GM18508 (cell line): ENCODE data around the gene TMEM184C.
A peak's percentile ranks its signal among the peaks of the same experiment; 100 is the strongest.

Experiments used
- ATAC-seq: cut with Tn5 transposase; IDR thresholded peaks from one replicate; pipeline ENCODE4 v1.9.1; 2021; ENCODE audit warnings: moderate number of reproducible peaks; ENCODE audit not compliant: insufficient read depth, unreplicated experiment

Gene TMEM184C

GRCh38 chr4:147597561-147597960, 19.6 kb upstream of the TMEM184C start:
- ATAC-seq = no peak

DNA sequence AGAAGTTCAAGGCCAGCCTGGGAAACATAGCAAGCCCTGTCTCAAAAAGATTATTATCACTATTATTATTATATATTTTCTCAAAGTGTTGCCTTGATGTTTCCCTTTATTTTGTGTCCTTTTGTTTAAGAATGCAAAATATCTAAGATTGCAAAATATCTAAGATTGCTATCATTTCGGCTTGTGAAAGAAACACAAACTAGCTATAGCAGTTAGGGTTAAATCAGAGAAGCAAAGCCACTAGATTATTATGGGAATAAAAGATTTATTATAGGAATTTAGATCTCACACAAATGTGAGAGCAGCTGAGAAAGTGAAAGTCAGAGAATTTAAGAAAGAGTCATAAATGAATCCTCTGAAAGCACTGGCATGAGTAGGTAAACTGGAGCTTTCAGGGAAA, 18.0 kb upstream of the TMEM184C start:
- ATAC-seq = no peak

DNA sequence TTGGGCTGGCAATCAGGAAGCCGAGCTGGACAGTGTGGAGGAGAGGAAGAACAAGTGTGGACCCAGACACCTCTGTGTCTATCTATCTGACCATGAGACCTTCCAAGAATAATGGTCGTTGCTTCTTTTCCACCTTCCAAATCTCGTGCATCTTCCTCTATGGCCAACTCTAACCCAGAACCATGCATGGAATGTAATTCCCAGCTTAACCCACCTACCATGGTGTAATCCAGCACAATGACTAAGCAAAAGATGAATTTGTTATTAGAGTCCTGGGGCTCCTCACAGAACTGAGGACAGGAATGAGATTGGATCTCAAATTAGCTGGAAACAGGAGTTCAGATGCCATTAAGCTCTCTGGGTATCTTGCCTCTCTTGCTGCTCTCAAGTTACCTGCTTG, 17.4 kb upstream of the TMEM184C start:
- ATAC-seq = no peak

DNA sequence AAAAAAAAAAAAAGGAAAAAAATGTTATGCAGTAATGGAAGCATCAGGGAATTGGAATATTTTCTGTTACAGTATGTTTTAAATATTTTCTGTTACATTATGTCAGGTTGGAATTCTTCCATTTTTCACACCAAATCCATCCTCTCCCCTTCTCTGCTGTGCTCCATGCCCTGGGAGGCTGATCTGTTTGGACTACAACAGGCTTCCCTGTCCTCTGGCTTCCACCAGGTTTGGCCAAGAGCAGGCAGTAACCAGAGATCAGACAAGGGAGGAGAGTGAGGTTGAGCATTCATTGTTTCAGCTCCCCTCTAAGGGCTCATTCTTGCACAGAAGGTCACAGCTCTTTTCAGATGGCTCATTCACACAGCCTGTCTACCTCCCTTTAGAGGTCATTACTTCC, 11.7 kb upstream of the TMEM184C start:
- no peak for ATAC-seq

DNA sequence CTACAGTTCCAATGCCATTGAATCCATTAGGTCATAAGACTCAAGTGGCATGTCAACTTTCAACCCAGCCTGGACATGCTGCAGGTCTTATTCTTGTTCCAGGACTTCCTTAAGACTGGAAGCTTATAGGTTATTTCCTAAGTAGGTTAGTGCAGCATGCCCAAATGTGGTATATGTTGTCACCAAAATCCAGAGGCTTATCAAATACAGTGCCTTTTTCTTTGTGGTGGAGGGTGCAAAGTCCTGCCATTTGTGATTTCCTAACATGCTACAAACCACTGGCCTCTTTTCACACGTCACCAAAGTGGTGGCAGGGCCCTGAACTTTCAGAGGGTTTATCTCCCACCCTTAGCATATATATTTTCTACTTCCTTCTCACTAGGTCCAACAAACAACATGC, 9.7 kb upstream of the TMEM184C start:
- ATAC-seq = no peak

DNA sequence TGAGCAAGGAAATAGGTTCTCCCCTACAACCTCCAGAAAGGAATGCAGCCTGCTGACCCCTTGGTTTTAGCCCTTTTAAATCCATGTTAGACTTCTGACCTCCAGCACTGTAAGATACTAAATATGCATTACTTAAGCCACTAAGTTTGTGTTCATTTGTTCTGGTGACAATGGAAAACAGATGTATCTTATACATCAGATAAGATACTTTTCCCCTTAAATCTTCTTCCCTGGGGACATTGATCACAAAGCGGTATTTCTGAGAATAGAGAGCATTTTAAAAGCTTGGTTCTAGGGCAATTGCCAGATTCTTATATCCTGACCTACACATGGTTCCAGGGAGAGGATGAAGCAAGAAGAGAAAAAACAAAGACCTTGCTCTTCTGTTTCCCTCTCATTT, 6.5 kb upstream of the TMEM184C start:
- no peak for ATAC-seq

DNA sequence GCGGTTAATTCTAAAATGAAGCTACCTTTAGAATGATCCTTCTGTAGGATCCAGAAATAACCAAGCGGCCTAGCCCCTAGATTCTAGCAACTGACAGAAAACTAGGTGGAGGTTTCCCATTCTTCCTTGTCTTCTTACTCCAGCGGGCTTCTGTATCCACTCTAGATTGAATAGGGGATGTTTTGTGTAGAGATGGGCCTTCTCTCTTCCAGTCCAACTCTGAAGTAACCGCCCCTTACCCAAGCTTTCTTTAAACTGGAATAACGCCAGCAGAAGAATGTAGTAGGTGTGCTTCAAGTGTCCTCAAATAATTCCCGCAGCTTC, 386 bp upstream of the TMEM184C start:
- ATAC-seq = peak; percentile 1

DNA sequence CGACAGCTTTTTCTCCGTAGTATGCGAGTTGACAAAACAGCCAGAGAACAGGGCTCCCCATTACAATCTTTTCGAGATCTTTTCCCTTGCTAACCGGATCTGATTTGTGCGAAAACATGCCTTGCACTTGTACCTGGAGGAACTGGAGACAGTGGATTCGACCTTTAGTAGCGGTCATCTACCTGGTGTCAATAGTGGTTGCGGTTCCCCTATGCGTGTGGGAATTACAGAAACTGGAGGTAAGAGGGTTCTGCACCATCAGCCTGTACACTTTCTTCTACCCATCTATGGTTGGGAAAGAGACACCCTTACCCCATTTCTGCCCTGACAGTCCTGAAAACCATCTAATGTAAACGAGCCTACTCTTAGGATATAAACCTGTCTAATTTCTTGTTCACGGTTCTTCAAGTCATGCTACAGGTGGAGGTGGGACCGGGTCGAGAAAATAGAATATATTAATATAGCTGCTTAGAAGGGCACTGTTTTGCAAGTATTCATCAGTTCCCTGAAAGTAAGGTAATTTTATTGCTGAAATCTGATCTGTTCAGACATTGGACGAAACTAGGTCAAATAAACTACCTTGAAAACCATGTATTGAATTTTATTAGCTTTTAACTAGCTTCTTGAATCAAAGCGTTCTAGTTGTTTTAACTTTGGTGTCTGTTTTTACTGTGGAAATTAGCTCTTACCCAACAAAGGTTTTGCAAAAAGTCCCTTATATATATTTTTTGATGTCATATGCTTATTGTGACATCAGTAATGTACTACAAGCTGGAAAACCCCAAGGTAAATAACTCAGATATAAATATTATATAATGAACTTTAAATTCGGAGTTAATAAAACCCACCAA, 869 bp downstream of the TMEM184C start:
- peak; percentile 11 for ATAC-seq

DNA sequence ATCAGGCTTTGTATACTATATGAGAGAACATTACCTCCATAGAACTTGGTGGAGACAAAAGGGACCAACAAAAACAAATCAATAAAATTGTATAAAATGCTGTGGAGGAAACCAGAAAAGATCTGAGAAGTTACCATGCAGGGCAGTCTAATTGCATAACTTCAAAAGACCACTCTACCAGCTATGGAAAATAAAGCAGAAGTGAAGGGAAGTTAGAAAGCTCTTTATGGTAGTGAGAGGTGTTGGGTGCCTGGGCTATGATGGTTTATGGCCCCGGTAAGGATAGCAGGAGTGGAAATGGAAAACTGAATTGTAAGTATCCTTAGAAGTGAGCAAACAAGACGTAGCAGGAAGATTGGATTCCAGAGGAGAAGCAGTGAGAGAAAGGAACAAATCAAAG, 3.1 kb downstream of the TMEM184C start:
- ATAC-seq = no peak

- no peak for ATAC-seq
Measured at GRCh38 chr4:147625733-147626132, 8.5 kb downstream of the TMEM184C start.

- ATAC-seq = no peak
Measured at GRCh38 chr4:147626903-147627302, 9.7 kb downstream of the TMEM184C start.

DNA sequence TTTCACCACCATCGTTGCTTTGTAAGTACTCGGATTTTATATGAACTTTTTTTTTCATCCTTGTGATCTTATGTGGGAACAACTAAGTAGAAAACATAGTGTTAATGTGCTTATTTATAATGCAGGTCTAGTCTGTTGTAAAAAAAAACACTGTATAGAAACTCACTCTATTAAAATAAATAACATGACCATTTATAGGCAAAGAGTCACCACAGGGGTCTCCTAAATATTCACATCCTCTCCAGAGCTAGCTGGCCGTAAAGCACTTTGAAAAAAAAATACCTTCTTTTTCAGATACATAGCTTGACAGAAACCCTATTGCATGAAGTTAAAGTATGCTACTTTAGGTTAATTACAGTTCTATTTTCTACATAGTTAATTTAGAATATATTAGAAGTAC, 11.2 kb downstream of the TMEM184C start:
- no peak for ATAC-seq

DNA sequence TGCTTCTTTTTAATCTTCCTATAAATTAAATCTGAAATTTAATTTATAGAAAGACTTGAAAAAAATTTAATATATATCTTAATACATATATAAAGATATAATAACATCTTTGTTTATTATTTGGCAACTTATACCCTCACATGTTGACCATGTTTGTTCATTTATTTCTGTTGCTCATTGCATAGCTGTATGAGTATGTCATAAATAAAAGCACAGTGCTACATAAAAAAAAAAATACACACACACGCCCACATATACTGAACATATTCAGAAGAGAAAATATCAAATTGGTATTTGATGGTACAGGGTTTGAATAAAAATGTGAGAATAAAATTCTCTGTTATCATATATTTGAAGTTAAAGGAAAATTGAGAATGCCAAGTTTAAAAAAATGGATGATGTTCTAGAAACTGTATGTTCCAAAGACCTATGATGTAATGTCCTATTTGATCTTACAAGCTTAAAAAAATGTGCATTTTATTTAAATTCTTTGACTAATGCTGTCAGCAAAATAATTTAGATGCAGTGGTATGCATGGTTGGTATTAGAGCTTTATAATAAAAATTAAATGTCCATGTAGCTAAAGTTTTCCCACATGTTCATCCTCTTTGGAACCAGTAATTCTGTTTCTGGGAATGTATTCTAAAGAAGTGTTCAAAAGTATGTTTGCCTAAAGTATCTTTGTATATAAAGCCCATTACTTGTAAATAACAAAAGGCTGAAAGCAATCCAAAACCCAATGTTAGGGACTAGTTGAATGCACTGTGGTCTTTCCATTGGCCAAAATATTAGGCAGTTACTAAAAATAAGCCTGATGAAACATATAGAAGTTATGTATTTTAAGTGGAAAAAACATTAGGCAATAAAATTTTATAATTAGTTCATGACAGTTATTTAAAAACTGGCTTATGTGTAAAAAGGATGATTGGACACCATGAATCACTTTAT, 12.9 kb downstream of the TMEM184C start:
- no peak for ATAC-seq

- ATAC-seq = no peak
Measured at GRCh38 chr4:147633113-147633512, 15.9 kb downstream of the TMEM184C start.

DNA sequence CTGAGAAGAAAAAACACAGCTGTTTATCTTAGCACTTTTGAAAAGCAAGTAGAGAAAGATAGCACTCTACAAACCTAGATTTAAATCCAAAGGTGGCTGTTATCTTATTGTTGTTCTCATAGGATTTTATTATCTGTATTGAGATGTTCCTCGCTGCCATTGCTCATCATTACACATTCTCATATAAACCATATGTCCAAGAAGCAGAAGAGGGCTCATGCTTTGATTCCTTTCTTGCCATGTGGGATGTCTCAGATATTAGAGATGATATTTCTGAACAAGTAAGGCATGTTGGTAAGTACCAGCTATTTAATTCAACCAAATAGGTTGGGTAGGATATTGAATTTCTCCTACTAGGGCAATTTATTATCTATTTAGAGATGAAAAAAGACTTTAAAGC, 16.4 kb downstream of the TMEM184C start:
- no peak for ATAC-seq

DNA sequence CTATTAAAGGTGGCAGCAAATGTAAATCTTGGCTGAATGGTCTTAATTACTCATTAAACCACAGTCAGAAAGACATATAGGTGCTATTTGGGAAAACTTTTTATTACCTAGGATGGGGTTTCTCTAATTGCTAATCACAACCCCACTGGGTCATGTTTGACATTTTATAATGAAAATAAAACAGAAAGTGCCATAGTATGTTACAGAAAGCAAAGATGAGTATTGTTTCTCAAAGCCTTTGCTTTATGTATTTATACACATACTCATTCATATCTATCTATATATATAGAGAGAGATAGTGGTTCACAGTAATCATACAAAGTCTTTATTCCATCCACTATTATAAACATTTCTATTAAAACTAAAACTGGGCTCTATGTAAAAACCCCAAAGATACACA, 18.2 kb downstream of the TMEM184C start:
- no peak for ATAC-seq

- no peak for ATAC-seq
Measured at GRCh38 chr4:147638365-147638764, 21.2 kb downstream of the TMEM184C start.

GRCh38 chr4:147638942-147639341, 21.7 kb downstream of the TMEM184C start:
- no peak for ATAC-seq

GRCh38 chr4:147639388-147639787, 22.2 kb downstream of the TMEM184C start:
- no peak for ATAC-seq

DNA sequence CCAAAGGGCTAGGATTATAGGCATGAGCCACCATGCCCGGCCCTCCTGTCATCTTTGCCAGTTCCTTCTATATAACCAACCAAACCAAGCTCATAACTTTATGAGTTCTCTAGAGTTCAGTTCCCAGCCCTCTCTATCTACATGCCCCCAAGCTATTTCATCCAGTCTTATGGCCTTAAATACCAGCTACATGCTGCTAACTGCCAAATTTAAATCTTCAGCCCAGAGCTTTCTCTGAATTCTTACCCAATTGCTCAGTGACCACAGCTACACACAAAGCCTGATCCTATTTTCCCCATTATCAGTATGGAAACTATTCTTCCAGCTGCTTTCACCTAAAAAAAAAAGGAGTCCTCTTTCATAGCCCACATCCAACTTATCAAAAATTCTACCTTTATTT, 23.1 kb downstream of the TMEM184C start:
- no peak for ATAC-seq

DNA sequence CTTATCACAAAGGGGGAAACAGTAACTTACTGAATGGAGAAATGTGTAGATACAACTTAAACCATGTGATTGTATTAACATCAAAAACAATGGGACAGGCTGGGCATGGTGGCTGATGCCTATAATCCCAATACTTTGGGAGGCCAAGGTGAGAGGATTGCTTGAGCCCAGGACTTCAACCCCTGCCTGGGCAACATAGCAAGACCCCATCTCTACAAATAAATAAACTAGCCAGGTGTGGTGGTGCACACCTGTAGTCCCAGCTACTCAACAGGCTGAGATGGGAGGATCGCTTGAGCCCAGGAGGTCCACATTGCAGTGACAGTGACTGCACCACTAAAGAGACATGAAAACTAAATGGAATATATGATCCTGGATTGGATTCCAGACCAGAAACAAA, 26.4 kb downstream of the TMEM184C start:
- ATAC-seq = no peak
